Activated CD8-positive, alpha-beta memory T cell treated with anti-CD3 and anti-CD28 coated beads for 1 hour (primary cell): ENCODE measurements around the gene P4HTM.

Source experiments
- DNase-seq, 2 donors: peaks; one replicate each; pipeline ENCODE4 v3.0.0-alpha.2; 2020; ENCODE audit warnings: low read depth in 1 of 2; ENCODE audit errors: extremely low read depth in 1 of 2

Gene P4HTM

GRCh38 chr3:49022688-49023171 lies 32.7 kb downstream of the P4HTM start:
- DNase-seq = no peak

DNA sequence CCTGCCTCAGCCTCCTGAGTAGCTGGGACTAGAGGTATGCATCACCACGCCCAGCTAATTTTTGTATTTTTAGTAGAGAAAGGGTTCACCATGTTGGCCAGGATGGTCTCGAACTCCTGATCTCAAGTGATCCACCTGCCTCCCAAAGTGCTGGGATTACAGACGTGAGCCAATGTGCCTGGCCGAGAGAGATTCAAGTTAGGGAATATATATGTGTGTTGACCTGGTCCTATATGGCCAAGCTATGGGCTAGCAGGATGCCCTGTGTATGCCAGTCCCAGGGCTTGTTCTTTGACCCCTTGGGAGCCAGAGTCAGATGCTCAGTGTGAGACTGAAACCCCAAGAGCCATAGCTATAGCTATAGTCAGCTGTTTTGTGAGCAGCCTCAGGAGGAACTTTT lies 33.7 kb downstream of the P4HTM start:
- no peak for DNase-seq

GRCh38 chr3:49024449-49024848 lies 34.4 kb downstream of the P4HTM start:
- DNase-seq = no peak

DNA sequence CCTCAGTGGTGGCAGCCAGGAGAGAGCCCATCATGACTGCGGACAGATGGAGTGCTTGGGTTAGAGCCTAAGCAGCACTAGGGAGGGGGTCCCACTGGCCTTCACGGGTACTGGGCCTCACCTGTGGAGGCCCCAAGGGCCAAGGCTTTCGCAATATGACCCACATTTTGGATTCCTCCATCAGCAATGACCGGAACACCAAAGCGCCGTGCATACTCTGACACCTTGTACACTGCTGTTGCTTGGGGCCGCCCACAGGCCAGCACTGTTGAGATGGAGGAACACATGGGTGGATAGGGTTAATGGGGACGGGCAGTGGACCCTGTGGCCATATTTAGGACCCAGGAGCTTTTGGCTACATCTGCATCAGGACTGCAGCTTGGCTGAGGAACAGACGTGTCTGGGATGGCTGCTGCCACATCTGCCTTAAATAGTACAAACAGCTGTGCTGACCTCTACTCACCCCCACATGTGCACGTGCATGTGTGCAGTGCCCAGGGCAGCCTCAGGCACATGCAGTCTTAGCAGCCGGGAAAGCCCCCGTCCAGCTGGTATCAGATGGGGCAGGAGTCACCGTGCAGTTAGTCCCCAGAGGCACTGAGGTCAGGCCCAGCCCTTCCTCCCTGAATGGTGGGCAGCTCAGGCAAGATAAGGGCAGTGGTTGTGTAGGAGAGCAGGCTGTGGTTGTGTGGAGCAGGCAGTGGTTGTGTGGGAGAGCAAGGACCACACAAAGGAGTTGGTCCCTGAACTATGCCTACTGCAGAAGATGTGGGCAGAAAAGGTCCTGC lies 35.2 kb downstream of the P4HTM start:
- no peak for DNase-seq

DNA sequence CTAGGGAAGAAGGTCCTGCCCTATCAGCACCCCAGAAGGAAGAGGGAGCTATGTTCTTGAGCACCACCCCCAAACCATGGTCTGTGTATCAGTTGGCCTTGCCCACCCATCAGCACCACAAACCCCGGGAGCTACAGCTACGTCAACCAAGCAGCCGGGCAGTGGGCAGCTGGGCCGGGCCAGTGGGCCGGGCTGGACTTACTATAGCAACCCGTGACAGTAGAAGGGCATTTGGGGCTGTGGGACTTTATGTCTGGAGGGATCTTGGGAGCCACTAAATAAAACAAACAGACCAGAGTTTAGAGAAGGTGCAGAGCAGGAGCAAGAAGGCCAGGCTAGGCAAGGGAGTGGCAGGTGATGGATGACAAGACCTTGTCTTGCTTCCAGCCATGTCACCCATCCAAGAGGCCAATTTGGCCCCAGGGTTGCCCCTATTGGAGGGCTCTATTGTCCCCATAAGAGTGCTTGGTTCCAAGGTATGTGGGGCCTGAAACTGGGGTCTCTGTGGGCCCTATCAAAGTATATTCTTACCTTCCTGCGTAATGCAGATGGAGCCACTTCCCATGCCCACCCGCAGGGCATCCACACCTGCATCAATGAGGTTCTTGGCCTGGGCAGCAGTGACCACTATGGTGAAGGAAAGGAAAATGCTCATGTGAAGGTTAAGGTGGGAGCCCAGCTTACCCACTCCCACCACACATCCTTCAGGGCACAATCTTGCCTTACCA lies 35.9 kb downstream of the P4HTM start:
- no peak for DNase-seq

DNA sequence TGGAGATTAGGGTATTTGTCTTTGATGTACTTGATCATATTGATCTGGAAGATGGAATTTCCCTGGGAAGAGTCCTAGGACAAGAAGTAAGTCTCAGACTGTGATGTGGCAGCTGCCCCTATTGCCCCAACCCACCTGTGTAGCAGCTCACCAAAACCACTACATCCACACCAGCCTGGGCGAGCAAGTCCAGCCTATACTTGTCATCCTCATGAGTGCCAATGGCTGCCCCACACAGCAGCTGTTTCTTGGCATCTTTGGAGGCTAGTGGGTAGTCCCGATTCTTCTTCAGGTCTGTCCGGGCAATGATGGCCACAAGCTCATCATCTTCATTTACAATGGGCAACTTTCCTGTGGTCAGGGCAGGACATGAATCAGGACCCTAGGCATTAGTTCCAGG lies 36.5 kb downstream of the P4HTM start:
- no peak for DNase-seq

DNA sequence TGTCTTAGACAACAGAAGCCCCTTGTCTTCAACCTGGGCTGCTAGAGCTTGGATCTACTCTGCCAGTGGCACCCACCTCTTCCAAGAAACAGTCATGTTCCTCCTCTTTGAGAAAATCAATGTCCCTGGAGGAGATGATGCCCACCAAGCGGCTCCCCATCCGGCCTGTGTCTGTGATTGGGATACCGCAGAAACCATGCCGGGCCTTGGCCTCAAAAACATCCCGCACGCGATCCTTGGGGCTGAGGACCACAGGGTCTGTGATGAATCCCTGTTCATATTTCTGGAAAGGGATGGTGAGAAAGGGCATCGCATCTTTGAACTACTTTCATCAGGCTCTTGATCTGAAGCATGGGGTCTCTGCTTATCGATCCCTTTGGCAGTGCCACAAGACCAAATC lies 37.6 kb downstream of the P4HTM start:
- no peak for DNase-seq

DNA sequence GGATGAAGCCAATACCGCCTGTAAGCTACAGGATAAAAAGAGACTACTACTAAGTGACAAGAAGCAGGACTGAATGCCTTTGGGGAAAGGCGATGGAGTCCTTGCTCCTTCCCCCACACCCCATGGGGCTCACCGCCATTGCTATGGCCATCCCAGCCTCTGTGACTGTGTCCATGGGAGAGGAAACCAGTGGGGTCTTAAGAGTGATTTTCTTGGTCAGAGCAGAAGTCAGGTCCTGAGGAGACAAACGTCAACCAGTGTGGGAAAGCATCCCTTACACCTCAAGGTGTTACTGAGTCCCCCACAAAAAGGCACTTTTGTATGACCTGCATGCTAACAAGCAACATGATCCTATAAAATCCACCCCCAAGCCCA lies 38.2 kb downstream of the P4HTM start:
- DNase-seq = no peak

- peak; percentile 74 to 87 for DNase-seq
These were observed 38.9 kb downstream of the P4HTM start, which contains the start of gene IMPDH2 for GRCh38 chr3:49028673-49029562. Gene IMPDH2 (minus strand): TSS chr3:49029398. CDS start chr3:49029350, 48 bp downstream.

DNA sequence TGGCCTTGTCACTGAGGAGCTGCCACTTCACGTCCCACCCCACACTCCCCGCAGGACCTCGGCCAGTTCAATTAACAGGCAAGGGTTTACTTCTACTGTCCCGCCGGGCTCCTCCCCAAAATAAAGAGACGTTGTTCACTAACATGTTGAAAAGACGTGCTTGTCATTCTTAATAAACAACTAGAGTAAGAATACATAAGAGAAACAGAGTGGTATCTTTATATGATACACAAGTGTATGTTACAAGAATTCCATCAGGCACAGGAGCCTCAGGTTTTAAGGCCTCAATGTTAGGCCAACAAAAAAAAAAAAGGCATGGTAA lies 39.5 kb downstream of the P4HTM start:
- no peak for DNase-seq

DNA sequence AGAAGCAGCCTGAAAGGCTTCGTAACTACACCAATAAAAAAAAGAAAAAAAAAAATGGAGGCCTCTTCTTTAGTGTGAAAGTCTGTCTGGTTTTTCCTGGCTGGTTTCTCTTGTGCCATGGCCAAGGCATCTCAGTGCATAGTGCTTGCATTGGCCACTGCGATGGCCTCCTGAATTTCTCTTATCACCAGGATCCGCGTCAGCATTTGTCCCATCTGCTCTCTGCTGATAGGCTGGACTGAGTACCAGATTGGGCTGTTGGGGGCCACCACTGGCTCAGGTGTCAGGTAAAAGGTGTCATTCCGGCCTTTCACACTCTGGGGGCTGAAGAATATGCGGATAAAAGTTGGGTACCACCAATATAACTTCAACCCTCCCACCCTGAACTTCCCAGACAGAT lies 40.3 kb downstream of the P4HTM start:
- DNase-seq = no peak

GRCh38 chr3:49032646-49033304 lies 42.7 kb downstream of the P4HTM start:
- no peak for DNase-seq

DNA sequence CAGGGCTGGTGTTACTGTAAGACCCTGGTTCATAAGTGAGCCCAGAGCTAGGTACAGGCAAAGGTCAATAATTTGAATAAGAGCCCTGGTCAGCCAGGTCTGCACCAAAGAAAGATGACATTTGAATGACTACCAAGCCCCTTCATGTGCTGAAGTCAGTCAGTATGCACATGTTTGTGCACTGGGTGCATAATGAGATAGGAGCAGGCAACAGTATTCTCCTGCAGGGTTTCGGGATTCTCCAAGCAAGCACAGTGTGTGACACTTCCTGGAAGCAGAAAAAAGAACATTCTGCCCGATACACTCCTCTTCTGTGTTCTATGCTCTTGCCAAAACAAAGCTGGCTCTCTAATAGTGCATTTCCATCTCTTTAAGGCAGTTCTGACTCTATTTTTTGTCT lies 44.6 kb downstream of the P4HTM start:
- no peak for DNase-seq

GRCh38 chr3:49035281-49035680 lies 45.2 kb downstream of the P4HTM start:
- DNase-seq = no peak

DNA sequence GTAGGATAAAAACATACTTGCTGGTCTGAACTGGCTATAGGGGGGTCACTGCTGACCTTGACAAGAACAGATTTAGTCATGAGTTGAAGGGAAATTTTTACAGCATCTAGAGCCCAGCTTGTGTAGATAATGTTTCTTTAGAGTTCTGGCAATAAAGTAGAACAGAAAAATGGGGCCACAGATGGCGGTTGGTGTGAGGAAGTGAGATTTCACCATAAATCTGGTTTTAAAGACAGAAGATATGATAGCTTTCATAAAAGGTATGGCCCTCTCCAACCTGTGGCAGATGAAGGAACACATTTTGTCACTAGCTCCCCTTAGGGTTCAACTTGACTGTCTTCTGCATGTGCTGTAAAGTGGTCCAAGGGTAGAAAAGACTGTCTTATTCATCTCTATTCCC lies 63.5 kb downstream of the P4HTM start:
- no peak for DNase-seq

DNA sequence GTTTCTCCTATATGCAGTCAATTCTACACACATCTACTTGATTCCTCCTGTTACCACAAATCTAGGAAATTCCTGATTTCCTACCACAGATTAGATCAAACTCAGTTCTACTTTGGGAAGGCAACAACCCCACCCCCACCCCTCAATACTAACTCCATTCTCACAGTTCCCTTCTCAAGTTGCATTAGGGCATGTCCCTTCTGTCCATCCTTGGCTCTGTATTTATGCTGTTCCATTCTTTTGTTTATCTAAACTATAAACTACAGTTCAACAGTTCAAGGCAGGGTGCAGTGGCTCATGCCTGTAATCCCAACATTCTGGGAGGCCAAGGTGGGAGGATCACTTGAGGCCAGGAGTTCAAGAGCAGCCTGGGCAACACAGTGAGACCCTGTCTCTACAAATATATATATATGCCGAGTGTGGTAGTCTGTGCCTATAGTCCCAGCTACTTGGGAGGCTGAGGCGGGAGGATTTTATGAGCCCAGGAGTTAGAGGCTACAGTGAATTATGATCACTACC lies 64.4 kb downstream of the P4HTM start:
- no peak for DNase-seq
